Activated naive CD4-positive, alpha-beta T cell treated with anti-CD3 and anti-CD28 coated beads, Interleukin-2, amount 50 U/mL, for 16 hours (primary cell): Measurements from ENCODE around the gene TMEM184A.

Source experiments
- DNase-seq: peaks from one replicate; pipeline ENCODE4 v3.0.0-alpha.2; 2020

Gene TMEM184A

GRCh38 chr7:1567049-1567771, 11.2 kb upstream of the TMEM184A start:
- no peak for DNase-seq

GRCh38 chr7:1566687-1567048, 10.7 kb upstream of the TMEM184A start:
- no peak for DNase-seq

GRCh38 chr7:1564603-1565022, 8.6 kb upstream of the TMEM184A start:
- no peak for DNase-seq

- DNase-seq: no peak
These were observed 8.1 kb upstream of the TMEM184A start for GRCh38 chr7:1563981-1564602.

- DNase-seq: no peak
These were observed 6.6 kb upstream of the TMEM184A start for GRCh38 chr7:1562597-1563051.

- DNase-seq: no peak
These were observed 6.1 kb upstream of the TMEM184A start for GRCh38 chr7:1562116-1562515.

DNA sequence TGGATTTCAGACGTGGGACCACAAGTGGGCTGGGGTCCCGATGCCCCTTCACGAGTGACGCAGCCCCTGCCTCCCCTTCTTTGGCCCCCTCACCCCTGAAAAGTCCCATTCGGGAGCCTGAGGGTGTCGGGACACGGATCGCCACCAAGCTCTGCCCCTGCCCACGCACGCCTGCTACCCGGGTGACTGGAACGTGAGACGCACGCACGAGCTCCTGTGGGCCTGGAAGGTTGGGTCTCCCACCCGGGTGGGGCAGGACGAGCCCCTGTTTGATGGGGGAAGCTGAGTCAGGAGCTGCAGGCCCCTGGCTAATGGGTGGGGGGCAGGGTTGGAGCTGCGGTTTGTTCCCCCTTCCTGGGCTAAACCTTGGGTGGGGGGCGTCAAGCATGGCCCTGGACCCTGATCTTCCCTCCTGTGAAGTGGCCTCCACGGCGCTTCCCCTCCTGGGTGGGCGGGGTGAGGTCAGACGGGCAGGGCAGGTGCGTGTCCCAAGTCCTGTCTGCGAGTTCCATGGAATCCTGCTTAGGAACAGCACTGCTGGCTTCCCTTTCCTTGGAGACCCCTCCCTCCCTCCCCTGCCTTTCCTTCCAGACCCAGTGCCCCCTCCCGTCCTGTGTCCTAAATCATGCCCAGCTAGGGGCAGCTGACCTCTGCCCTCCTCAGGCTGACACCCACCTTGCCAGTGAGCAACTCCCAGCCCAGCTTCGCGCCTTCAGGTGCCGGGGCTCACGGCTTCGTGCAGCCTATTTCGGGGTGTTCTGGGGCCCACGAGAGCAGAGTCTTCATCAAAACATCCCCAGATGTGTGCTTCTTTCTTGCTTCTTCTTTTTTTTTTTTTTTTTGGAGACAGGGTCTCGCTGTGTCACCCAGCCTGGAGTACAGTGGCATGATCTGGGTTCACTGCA, 5.3 kb upstream of the TMEM184A start:
- no peak for DNase-seq

DNA sequence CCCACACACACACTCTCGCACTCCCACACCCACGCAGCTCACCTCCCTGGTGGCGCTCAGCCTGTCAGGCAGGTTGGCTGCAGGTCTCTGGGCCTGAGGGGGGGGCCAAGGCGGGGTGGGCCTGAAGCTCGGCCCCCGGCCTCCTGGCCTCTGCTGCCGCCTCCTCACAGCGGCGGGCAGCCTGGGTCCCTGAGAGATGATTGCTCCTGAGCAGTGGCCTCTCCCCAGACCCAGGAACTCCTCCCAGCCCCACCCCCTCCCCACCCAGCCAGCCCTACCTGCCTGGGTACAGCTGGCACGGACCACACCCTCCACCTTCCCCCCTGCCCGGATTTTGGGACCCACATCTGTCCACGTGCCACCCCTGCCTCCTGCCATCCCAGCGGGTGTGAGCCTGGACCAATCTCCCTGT, 4.6 kb upstream of the TMEM184A start:
- DNase-seq: no peak

- no peak for DNase-seq
These were observed 3.9 kb upstream of the TMEM184A start for GRCh38 chr7:1559626-1560590.

GRCh38 chr7:1558841-1559625, 3.0 kb upstream of the TMEM184A start:
- no peak for DNase-seq

DNA sequence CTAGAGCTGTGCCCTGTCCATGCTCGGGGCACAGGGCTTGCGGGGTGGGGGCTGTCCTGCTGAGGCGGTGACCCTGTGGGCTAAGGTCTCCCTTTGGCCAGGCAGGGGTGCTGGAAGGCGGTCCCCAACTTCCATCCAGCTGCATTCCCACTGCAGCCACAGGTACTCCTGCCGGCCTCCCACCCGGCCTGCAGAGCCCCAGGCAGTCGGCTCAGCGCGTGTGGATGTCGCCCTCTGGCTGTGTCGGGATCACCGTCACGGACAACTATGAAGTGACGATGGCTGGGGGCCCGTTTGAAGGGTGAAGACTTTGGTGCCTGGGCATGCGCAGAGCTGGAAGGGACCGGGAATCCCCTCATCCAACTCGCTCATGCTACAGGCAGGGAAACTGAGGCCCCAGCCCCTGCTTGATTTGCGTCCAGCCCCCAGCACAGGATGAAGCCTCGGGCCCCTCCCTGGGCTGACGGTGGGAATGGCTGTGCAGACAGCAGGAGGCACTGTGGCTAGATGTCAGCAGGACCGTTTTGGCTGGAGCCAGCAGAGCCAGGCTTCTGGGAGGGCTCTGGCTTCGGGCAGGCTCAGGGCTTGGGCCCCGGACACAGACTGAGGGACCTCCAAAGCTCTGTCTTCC, 2.3 kb upstream of the TMEM184A start:
- DNase-seq: no peak

- DNase-seq: no peak
These were observed 1.8 kb upstream of the TMEM184A start for GRCh38 chr7:1557771-1558170.

- no peak for DNase-seq
These were observed 1.0 kb upstream of the TMEM184A start for GRCh38 chr7:1557006-1557405.

- DNase-seq: no peak
These were observed 776 bp downstream of the TMEM184A start for GRCh38 chr7:1555046-1555812.

GRCh38 chr7:1554333-1555045, 1.5 kb downstream of the TMEM184A start:
- DNase-seq: no peak

DNA sequence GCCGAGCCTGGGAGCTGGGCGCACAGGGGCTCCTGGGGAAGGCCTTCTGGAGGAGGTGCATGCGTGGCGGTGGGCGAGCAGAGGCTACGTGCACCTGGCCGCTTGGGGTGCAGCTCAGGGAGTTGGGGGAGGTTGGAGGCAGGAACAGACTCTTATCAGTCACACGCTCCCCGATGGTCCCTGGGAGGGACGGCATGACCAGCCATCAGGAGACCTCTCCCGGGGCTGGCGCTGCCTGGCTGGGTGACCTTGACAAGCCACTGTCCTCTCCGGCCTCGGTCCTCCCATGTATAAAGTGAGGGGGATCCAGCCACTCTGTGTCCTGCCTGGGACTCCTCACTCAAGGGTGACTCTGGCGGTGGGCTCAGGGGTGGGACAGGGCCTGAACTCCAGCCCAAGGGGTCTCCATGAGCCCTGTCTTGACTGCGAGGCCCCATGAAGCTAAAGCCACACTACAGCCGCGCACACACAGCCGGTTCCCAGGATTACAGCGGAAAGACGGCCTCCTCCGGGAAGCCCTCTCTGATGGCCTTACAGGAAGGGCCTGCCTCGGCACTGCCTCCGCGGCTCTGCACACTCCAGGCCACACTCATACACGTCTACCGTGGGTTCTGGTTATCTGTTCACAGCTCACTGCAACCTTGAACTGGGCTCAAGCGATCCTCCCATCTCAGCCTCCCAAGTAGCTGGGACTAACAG, 2.3 kb downstream of the TMEM184A start:
- DNase-seq: no peak

GRCh38 chr7:1552200-1552599, 3.8 kb downstream of the TMEM184A start:
- DNase-seq: no peak

DNA sequence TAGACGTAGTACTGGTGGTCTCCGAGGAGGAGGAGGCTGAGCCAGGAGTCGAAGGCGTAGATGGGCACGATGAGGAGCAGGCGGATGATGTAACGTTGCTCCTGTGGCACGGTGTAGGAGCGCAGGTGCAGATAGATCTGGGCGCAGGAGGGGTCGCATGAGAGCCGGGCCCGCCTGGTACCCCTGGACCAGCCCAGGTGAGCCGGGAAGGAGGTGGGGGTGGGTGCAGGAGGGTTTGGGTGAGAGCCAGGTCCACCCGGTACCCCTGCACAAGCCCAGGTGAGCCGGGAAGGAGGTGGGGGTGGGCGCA, 5.2 kb downstream of the TMEM184A start:
- DNase-seq: no peak
